OCI-LY7 (cell line): ENCODE results near the gene FAH.

Source experiments
- CTCF ChIP-seq: fragments of 200-600 bp; sonication (generic); conservative IDR thresholded peaks from 2 replicates; pipeline ENCODE4 v1.5.1; 2014; ENCODE audit warnings: mild to moderate bottlenecking, antibody characterized with exemption, low read length, moderate library complexity, mixed read lengths
- EZH2phosphoT487 ChIP-seq: fragments of 200-600 bp; sonication (generic); IDR thresholded peaks from 2 replicates; pipeline ENCODE4 v1.6.1; 2018; ENCODE audit warnings: low read depth, borderline replicate concordance, mild to moderate bottlenecking, mixed run types, antibody characterized with exemption, low read length, moderate library complexity, mixed read lengths

DNA sequence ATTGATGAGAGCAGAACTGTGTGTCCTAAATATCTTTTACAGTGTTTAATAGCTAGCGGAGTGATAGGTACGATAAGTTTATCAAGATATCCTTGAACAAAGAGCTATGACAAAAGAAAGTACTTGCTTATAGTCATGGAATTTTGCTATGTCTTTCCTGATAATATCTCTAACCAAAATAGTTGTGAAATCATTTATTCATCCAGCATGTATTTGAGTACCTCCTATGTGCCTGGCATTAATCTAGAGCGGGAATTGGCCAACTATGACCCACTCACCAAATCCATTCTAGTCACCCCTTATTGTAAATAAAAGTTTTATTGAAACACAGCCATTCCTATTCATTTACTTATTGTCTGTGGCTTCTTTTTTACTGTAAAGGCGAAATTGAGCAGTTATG lies 46.7 kb upstream of the FAH start:
- TF ChIP-seq CTCF (no peak), EZH2phosphoT487 (no peak)
